HCT116 (cell line): Measurements from ENCODE around the gene PTGR2. TPM values are rescaled to one million over a fixed set of nuclear protein-coding genes. Genes with fewer than 3 reads are reported as not detected.

Experiments
- ATAC-seq: fragments of 200-7000 bp; cut with Tn5 transposase; 2 replicates; pipeline ENCODE4 v1.9.1; 2020; ENCODE audit warnings: mild to moderate bottlenecking, moderate library complexity
- BruUV-seq: library from RNA; stranded (reverse); fragments of 400-500 nt; replicated peaks from 2 replicates; lab custom pipeline; 2021; lab: Mats Ljungman, UMichigan
- CTCF ChIA-PET: fragments of 300-600 bp; sonication (Branson Sonifier 250); formaldehyde crosslinking; loops from one replicate; lab custom pipeline; 2021; ENCODE audit warnings: antibody characterized with exemption; lab: Charles Lee
- POLR2A ChIA-PET: fragments of 300-600, 350-600 bp; sonication (Branson Sonifier 250); formaldehyde crosslinking; loops from one replicate; lab custom pipeline; 2021; ENCODE audit warnings: antibody characterized with exemption; lab: Charles Lee
- RAD21 ChIA-PET, 2 experiments: fragments of 300-600 bp; sonication (Branson Sonifier 250); formaldehyde crosslinking; loops; one replicate each; lab custom pipeline; 2023; ENCODE audit warnings: low total read pairs in 2 of 2; ENCODE audit not compliant: uncharacterized antibody in 2 of 2, unreplicated experiment in 2 of 2, low non-redundant PET in 1 of 2; lab: Charles Lee
- DNase-seq: peaks from one replicate; pipeline ENCODE4 v3.0.0-alpha.2; 2010; ENCODE audit warnings: low read depth, low spot score
- H2AFZ ChIP-seq: fragments of 200-600 bp; shearing (Covaris generic), sonication (generic); 2 replicates; pipeline ENCODE4 v1.6.1; 2017; ENCODE audit warnings: low read depth, mixed run types, mixed read lengths, antibody characterized with exemption, low read length; ENCODE audit not compliant: poor library complexity, severe bottlenecking
- H3K27ac ChIP-seq: 2 replicates; pipeline ENCODE4 v1.5.1; 2012; ENCODE audit warnings: low read depth, low read length
- H3K27me3 ChIP-seq: fragments of 200-600 bp; sonication (generic); 2 replicates; pipeline ENCODE4 v1.6.1; 2016; ENCODE audit warnings: mixed run types, low read length, mixed read lengths; ENCODE audit not compliant: insufficient read depth
- H3K36me3 ChIP-seq, 2 experiments: fragments of 200-500 bp in 1 of 2; fragments of 200-600 bp in 1 of 2; sonication (Bioruptor generic) in 1 of 2; sonication (generic) in 1 of 2; 2 replicates each; pipeline versions ENCODE4 v1.5.1 to v1.6.1; 2014 to 2016; ENCODE audit warnings: low read length in 2 of 2, inconsistent platforms in 1 of 2, mixed read lengths in 1 of 2, mixed run types in 1 of 2; ENCODE audit not compliant: insufficient read depth in 2 of 2, control insufficient read depth in 1 of 2
- H3K4me1 ChIP-seq, 2 experiments: fragments of 200-600 bp in 1 of 2; sonication (generic) in 1 of 2; 2 replicates each; pipeline versions ENCODE4 v1.5.1 to v1.6.1; 2012 to 2017; ENCODE audit warnings: low read length in 2 of 2, inconsistent platforms in 1 of 2, mild to moderate bottlenecking in 1 of 2, mixed read lengths in 1 of 2, mixed run types in 1 of 2, moderate library complexity in 1 of 2; ENCODE audit not compliant: insufficient read depth in 2 of 2, control insufficient read depth in 1 of 2
- H3K4me2 ChIP-seq: fragments of 200-600 bp; sonication (generic); 2 replicates; pipeline ENCODE4 v1.6.1; 2017; ENCODE audit warnings: mixed run types, low read length, mixed read lengths
- H3K4me3 ChIP-seq, 2 experiments: fragments of 200-600 bp in 1 of 2; sonication (generic) in 1 of 2; replicated peaks in 1 of 2; 2 replicates each; pipeline ENCODE4 v1.5.1; 2011 to 2016; ENCODE audit warnings: low read length in 2 of 2, control low read depth in 1 of 2, low read depth in 1 of 2, mild to moderate bottlenecking in 1 of 2, mixed read lengths in 1 of 2, mixed run types in 1 of 2
- H3K79me2 ChIP-seq: fragments of 200-600 bp; sonication (generic); 2 replicates; pipeline ENCODE4 v1.6.1; 2017; ENCODE audit warnings: mild to moderate bottlenecking, mixed run types, low read length, moderate library complexity, mixed read lengths; ENCODE audit not compliant: insufficient read depth
- H3K9ac ChIP-seq: fragments of 200-600 bp; sonication (generic); 2 replicates; pipeline ENCODE4 v1.6.1; 2016; ENCODE audit warnings: low read length, mixed read lengths
- H3K9me2 ChIP-seq: fragments of 200-600 bp; sonication (generic), shearing (Covaris generic); 2 replicates; pipeline ENCODE4 v1.6.1; 2017; ENCODE audit warnings: mixed run types, mild to moderate bottlenecking, moderate library complexity; ENCODE audit not compliant: insufficient read depth
- H3K9me3 ChIP-seq, 2 experiments: fragments of 200-500 bp in 1 of 2; fragments of 200-600 bp in 1 of 2; sonication (Bioruptor generic) in 1 of 2; sonication (generic) in 1 of 2; 2 replicates each; pipeline ENCODE4 v1.6.1; 2014 to 2017; ENCODE audit warnings: low read length in 2 of 2, mixed read lengths in 2 of 2, inconsistent platforms in 1 of 2, low read depth in 1 of 2, mild to moderate bottlenecking in 1 of 2, mixed run types in 1 of 2, moderate library complexity in 1 of 2; ENCODE audit not compliant: control insufficient read depth in 1 of 2, insufficient read depth in 1 of 2
- H4K20me1 ChIP-seq: fragments of 200-600 bp; sonication (generic), shearing (Covaris generic); 2 replicates; pipeline ENCODE4 v1.6.1; 2017; ENCODE audit warnings: mixed run types, mild to moderate bottlenecking, moderate library complexity; ENCODE audit not compliant: insufficient read depth
- CBX3 ChIP-seq: IDR thresholded peaks from 2 replicates; pipeline ENCODE4 v1.6.1; 2012; ENCODE audit warnings: low read depth
- CEBPB ChIP-seq: IDR thresholded peaks from 2 replicates; pipeline ENCODE4 v1.6.1; 2012; ENCODE audit warnings: low read depth
- EGR1 ChIP-seq: IDR thresholded peaks from 2 replicates; pipeline ENCODE4 v1.6.1; 2012; ENCODE audit warnings: low read depth
- ELF1 ChIP-seq: IDR thresholded peaks from 2 replicates; pipeline ENCODE4 v1.6.1; 2012; ENCODE audit warnings: low read depth, borderline replicate concordance
- EZH2phosphoT487 ChIP-seq: fragments of 200-600 bp; IDR thresholded peaks from 2 replicates; pipeline ENCODE4 v1.6.1; 2018; ENCODE audit warnings: antibody characterized with exemption, borderline replicate concordance
- FOSL1 ChIP-seq: IDR thresholded peaks from 2 replicates; pipeline ENCODE4 v1.6.1; 2012; ENCODE audit warnings: low read depth
- JUND ChIP-seq: IDR thresholded peaks from 2 replicates; pipeline ENCODE4 v1.6.1; 2012
- POLR2A ChIP-seq: IDR thresholded peaks from 2 replicates; pipeline ENCODE4 v1.7.0; 2011; ENCODE audit warnings: borderline replicate concordance; ENCODE audit not compliant: insufficient read depth, insufficient read length; ENCODE audit errors: extremely low read depth
- POLR2AphosphoS5 ChIP-seq: IDR thresholded peaks from 2 replicates; pipeline ENCODE4 v1.6.1; 2011; ENCODE audit warnings: mild to moderate bottlenecking, low read depth, low read length, moderate library complexity
- RAD21 ChIP-seq: IDR thresholded peaks from 2 replicates; pipeline ENCODE4 v1.6.1; 2012; ENCODE audit warnings: low read depth, mild to moderate bottlenecking
- SIN3A ChIP-seq: IDR thresholded peaks from 2 replicates; pipeline ENCODE4 v1.6.1; 2012; ENCODE audit warnings: low read depth
- SP1 ChIP-seq: IDR thresholded peaks from 2 replicates; pipeline ENCODE4 v1.6.1; 2012; ENCODE audit warnings: low read depth
- SRF ChIP-seq: IDR thresholded peaks from 2 replicates; pipeline ENCODE4 v1.6.1; 2012; ENCODE audit warnings: low read depth
- YY1 ChIP-seq: IDR thresholded peaks from 2 replicates; pipeline ENCODE4 v1.6.1; 2011; ENCODE audit warnings: low read length, low read depth, moderate library complexity, mild to moderate bottlenecking; ENCODE audit not compliant: insufficient replicate concordance; ENCODE audit errors: extremely low read depth
- ZNF274 ChIP-seq: fragments of 200-500 bp; sonication (Bioruptor generic); IDR thresholded peaks from 2 replicates; pipeline ENCODE4 v1.6.1; 2014; ENCODE audit warnings: mild to moderate bottlenecking, low read depth, low read length, inconsistent platforms
- intact Hi-C: fragments of 100-400 bp; cut with micrococcal nuclease; formaldehyde crosslinking; loops from 2 replicates; pipeline ENCODE4 v1.10.0; 2022
- total RNA-seq: library from RNA; stranded (reverse); gene quantifications from one replicate; pipeline ENCODE4 v1.2.1, GENCODE V29; 2021; ENCODE audit not compliant: unreplicated experiment
- TF ChIP-seq, protein P1 (sequence below): IDR thresholded peaks from 2 replicates; pipeline ENCODE4 v1.6.1; 2012
- TF ChIP-seq, protein P2 (sequence below): IDR thresholded peaks from 2 replicates; pipeline ENCODE4 v1.6.1; 2012
- TF ChIP-seq, protein P3 (sequence below): IDR thresholded peaks from 2 replicates; pipeline ENCODE4 v1.6.1; 2012; ENCODE audit warnings: low read depth

Gene PTGR2
- total RNA-seq, 1 experiment from 2014 or later, result 22.1 TPM

DNA sequence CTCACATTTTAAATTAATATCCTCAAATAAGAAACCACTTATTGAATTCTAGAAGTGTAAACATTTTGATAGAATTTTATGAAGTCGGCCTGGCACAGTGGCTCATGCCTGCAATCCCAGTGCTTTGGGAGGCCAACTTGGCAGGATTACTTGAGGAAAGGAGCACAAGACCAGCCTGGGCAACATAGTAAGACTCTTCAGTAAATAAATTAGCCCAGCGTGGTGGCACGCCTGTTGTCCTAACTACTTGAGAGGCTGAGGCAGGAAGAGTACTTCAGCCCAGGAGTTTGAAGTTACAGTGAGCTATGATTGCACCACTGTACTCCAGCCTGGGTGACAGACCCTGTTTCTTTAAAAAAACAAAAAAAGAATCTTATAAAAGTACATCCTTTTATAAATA, 26.2 kb downstream of the PTGR2 start:
- Histone ChIP-seq H3K36me3 (peaks cover 4 to 6% of the 10 kb centered on the region in 2 experiments; a peak in 3 of 4 replicates), H4K20me1 (no peaks in the 10 kb centered on the region; the same call in 1 of the 2 replicates), H3K9me2 (no peaks in the 10 kb centered on the region), H3K4me3 (no peak overlapping the region), H3K4me2 (no peak overlapping the region), H3K9me3 (no peaks in the 10 kb centered on the region), H3K27me3 (no peaks in the 10 kb centered on the region), H3K4me1 (no peaks in the 10 kb centered on the region), H3K79me2 (no peaks in the 10 kb centered on the region), H3K9ac (no peak overlapping the region), H2AFZ (no peak overlapping the region), H3K27ac (no peak overlapping the region)
- ChIA-PET CTCF (no interaction called here), RAD21 (no interaction called here), POLR2A (no interaction called here)
- no peak for ATAC-seq
- intact Hi-C loops, result no loop called here
- no TSS peak for BruUV-seq
- TF ChIP-seq CBX3 (no peak), ELF1 (no peak), SP1 (no peak), YY1 (no peak)
- no peak for DNase-seq

- ChIA-PET POLR2A (no interaction called here), RAD21 (no interaction called here), CTCF (no interaction called here)
- BruUV-seq, result no TSS peak
- no peaks in the 10 kb centered on the region for H3K4me1 ChIP-seq
- DNase-seq (no peak), ATAC-seq (no peak)
- intact Hi-C loops, result no loop called here
- no peaks in the 10 kb centered on the region for H3K9me3 ChIP-seq
- no peaks in the 10 kb centered on the region for H3K79me2 ChIP-seq
- H3K27ac ChIP-seq, result no peak overlapping the region
- no peaks in the 10 kb centered on the region for H3K27me3 ChIP-seq
- H3K36me3 ChIP-seq, result peaks cover 4 to 6% of the 10 kb centered on the region in 2 experiments; a peak in 3 of 4 replicates
- H3K9me2 ChIP-seq, result no peaks in the 10 kb centered on the region
- no peak overlapping the region for H3K4me2 ChIP-seq
- no peaks in the 10 kb centered on the region; the same call in 1 of the 2 replicates for H4K20me1 ChIP-seq
- H2AFZ ChIP-seq, result no peak overlapping the region
- no peak overlapping the region for H3K9ac ChIP-seq
- no peak overlapping the region for H3K4me3 ChIP-seq
- TF ChIP-seq, protein P1, sequence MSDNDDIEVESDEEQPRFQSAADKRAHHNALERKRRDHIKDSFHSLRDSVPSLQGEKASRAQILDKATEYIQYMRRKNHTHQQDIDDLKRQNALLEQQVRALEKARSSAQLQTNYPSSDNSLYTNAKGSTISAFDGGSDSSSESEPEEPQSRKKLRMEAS, result no peak
- TF ChIP-seq SRF (no peak), FOSL1 (no peak), RAD21 (no peak), EGR1 (no peak), JUND (no peak), SP1 (no peak), SIN3A (no peak), ZNF274 (no peak), EZH2phosphoT487 (no peak), POLR2AphosphoS5 (no peak), POLR2A (no peak), CEBPB (no peak)
- TF ChIP-seq, protein P2, sequence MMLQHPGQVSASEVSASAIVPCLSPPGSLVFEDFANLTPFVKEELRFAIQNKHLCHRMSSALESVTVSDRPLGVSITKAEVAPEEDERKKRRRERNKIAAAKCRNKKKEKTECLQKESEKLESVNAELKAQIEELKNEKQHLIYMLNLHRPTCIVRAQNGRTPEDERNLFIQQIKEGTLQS, result no peak
- TF ChIP-seq, protein P3, sequence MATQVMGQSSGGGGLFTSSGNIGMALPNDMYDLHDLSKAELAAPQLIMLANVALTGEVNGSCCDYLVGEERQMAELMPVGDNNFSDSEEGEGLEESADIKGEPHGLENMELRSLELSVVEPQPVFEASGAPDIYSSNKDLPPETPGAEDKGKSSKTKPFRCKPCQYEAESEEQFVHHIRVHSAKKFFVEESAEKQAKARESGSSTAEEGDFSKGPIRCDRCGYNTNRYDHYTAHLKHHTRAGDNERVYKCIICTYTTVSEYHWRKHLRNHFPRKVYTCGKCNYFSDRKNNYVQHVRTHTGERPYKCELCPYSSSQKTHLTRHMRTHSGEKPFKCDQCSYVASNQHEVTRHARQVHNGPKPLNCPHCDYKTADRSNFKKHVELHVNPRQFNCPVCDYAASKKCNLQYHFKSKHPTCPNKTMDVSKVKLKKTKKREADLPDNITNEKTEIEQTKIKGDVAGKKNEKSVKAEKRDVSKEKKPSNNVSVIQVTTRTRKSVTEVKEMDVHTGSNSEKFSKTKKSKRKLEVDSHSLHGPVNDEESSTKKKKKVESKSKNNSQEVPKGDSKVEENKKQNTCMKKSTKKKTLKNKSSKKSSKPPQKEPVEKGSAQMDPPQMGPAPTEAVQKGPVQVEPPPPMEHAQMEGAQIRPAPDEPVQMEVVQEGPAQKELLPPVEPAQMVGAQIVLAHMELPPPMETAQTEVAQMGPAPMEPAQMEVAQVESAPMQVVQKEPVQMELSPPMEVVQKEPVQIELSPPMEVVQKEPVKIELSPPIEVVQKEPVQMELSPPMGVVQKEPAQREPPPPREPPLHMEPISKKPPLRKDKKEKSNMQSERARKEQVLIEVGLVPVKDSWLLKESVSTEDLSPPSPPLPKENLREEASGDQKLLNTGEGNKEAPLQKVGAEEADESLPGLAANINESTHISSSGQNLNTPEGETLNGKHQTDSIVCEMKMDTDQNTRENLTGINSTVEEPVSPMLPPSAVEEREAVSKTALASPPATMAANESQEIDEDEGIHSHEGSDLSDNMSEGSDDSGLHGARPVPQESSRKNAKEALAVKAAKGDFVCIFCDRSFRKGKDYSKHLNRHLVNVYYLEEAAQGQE, result no peak
These were observed 26.8 kb downstream of the PTGR2 start for GRCh38 chr14:73878436-73878835.
